GM21737 (cell line): ENCODE results near the gene NHSL1.
"Not testable (repeated sequence)": the region's sequence is repeated elsewhere in the genome, so short reads cannot be mapped to it uniquely, and the experiment has no call there.

Experiments
- ATAC-seq: cut with Tn5 transposase; IDR thresholded peaks from one replicate; pipeline ENCODE4 v1.9.1; 2021; ENCODE audit warnings: mild to moderate bottlenecking, moderate library complexity; ENCODE audit not compliant: unreplicated experiment

Gene NHSL1

GRCh38 chr6:138430361-138431145 is 68.7 kb downstream of the NHSL1 start:
- ATAC-seq: no peak

- no peak for ATAC-seq
These were observed 69.5 kb downstream of the NHSL1 start for GRCh38 chr6:138429761-138430160.

- no peak for ATAC-seq
These were observed 70.2 kb downstream of the NHSL1 start for GRCh38 chr6:138428944-138429598.

- no peak for ATAC-seq
These were observed 71.6 kb downstream of the NHSL1 start for GRCh38 chr6:138427701-138428100.

GRCh38 chr6:138426500-138427123 is 72.7 kb downstream of the NHSL1 start:
- ATAC-seq: no peak

- not testable (repeated sequence) for ATAC-seq
These were observed 74.0 kb downstream of the NHSL1 start for GRCh38 chr6:138425256-138425655.

- no peak for ATAC-seq
These were observed 75.0 kb downstream of the NHSL1 start for GRCh38 chr6:138424004-138424904.

GRCh38 chr6:138422861-138423260 is 76.4 kb downstream of the NHSL1 start:
- no peak for ATAC-seq

- no peak for ATAC-seq
These were observed 77.7 kb downstream of the NHSL1 start for GRCh38 chr6:138421608-138422007.

GRCh38 chr6:138421089-138421488 is 78.2 kb downstream of the NHSL1 start:
- no peak for ATAC-seq

GRCh38 chr6:138420356-138420755 is 78.9 kb downstream of the NHSL1 start:
- ATAC-seq: no peak

GRCh38 chr6:138419766-138420165 is 79.5 kb downstream of the NHSL1 start:
- ATAC-seq: no peak

GRCh38 chr6:138418118-138418742 is 81.1 kb downstream of the NHSL1 start:
- no peak for ATAC-seq

- no peak for ATAC-seq
These were observed 81.7 kb downstream of the NHSL1 start for GRCh38 chr6:138417493-138418117.

- ATAC-seq: no peak
These were observed 83.1 kb downstream of the NHSL1 start for GRCh38 chr6:138416206-138416605.

GRCh38 chr6:138415125-138415524 is 84.2 kb downstream of the NHSL1 start:
- ATAC-seq: no peak

- no peak for ATAC-seq
These were observed 88.1 kb downstream of the NHSL1 start for GRCh38 chr6:138410972-138411880.

- no peak for ATAC-seq
These were observed 89.1 kb downstream of the NHSL1 start for GRCh38 chr6:138410048-138410735.
